K562 (cell line): ENCODE results near the gene PCNX3.

ENCODE experiments used
- GTF2E2 ChIP-seq: fragments of 200-800 bp; sonication (Bioruptor generic); IDR thresholded peaks from 2 replicates; pipeline ENCODE4 v1.6.1; 2016; ENCODE audit warnings: missing genetic modification characterization, missing compliant biosample characterization
- PURB ChIP-seq: sonication (generic); formaldehyde crosslinking; IDR thresholded peaks from 2 replicates; pipeline ENCODE4 v1.9.0; 2021; ENCODE audit warnings: low read depth, mild to moderate bottlenecking, missing genetic modification reagents
- SIN3A ChIP-seq, 2 experiments: fragments of 150-350 bp in 1 of 2; IDR thresholded peaks; 2 replicates each; pipeline ENCODE4 v1.6.1; 2011 to 2016; ENCODE audit warnings: borderline replicate concordance in 2 of 2, low read depth in 2 of 2, low read length in 2 of 2, mild to moderate bottlenecking in 2 of 2, moderate library complexity in 2 of 2; ENCODE audit not compliant: control insufficient read depth in 1 of 2
- SLC30A9 ChIP-seq: fragments of 250-450 bp; sonication (Bioruptor Pico); IDR thresholded peaks from 2 replicates; pipeline ENCODE4 v1.8.0; 2022; ENCODE audit warnings: mild to moderate bottlenecking, moderate library complexity
- ZNF354B ChIP-seq: fragments of 250-450 bp; sonication (Bioruptor Pico); IDR thresholded peaks from 2 replicates; pipeline ENCODE4 v1.4.0; 2020
- TF ChIP-seq, protein P1 (sequence below), 3 experiments: IDR thresholded peaks in 2 of 3; conservative IDR thresholded peaks in 1 of 3; 2 replicates each; pipeline ENCODE4 v1.5.1; 2011 to 2012; ENCODE audit warnings: low read length in 3 of 3, mild to moderate bottlenecking in 3 of 3, control low read depth in 2 of 3, improper control_type of control experiment in 1 of 3, inconsistent platforms in 1 of 3, low read depth in 1 of 3, mixed read lengths in 1 of 3, moderate library complexity in 1 of 3; ENCODE audit not compliant: insufficient read depth in 2 of 3
- TF ChIP-seq, protein P2 (sequence below), 2 experiments: fragments of 450-650 bp; formaldehyde crosslinking in 1 of 2; IDR thresholded peaks; 2 replicates each; pipeline versions ENCODE4 v1.4.0 to v1.6.1; 2014 to 2020; ENCODE audit warnings: mild to moderate bottlenecking in 2 of 2, borderline replicate concordance in 1 of 2, low read depth in 1 of 2
- TF ChIP-seq, protein P3 (sequence below): fragments of 450-650 bp; IDR thresholded peaks from 2 replicates; pipeline ENCODE4 v1.6.1; 2018; ENCODE audit not compliant: partially characterized antibody

DNA sequence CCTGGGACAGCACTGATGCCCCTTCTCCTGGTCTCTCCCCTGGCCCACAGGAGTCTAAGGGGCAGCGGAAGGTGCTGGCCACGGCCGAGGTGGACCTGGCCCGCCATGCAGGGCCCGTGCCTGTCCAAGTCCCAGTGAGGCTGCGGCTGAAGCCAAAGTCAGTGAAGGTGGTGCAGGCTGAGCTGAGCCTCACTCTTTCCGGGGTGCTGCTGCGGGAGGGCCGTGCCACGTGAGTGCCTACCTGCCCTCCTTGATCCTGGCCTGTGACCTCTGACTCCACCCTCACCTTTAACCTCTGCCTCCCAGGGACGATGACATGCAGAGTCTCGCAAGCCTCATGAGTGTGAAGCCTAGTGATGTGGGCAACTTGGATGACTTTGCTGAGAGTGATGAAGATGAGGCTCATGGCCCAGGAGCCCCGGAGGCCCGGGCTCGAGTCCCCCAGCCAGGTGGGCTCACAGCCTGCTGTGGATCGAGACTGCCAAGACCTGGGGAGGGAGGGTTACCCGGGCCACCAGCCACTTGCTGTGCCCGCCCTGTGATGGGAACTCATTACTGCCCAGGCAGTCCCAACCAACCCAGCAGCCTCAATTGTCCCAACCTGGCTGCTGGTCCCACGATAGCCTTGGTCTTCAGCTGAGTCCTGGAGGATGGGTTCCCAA lies 35.4 kb upstream of the PCNX3 start:
- TF ChIP-seq, protein P1, sequence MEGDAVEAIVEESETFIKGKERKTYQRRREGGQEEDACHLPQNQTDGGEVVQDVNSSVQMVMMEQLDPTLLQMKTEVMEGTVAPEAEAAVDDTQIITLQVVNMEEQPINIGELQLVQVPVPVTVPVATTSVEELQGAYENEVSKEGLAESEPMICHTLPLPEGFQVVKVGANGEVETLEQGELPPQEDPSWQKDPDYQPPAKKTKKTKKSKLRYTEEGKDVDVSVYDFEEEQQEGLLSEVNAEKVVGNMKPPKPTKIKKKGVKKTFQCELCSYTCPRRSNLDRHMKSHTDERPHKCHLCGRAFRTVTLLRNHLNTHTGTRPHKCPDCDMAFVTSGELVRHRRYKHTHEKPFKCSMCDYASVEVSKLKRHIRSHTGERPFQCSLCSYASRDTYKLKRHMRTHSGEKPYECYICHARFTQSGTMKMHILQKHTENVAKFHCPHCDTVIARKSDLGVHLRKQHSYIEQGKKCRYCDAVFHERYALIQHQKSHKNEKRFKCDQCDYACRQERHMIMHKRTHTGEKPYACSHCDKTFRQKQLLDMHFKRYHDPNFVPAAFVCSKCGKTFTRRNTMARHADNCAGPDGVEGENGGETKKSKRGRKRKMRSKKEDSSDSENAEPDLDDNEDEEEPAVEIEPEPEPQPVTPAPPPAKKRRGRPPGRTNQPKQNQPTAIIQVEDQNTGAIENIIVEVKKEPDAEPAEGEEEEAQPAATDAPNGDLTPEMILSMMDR (IDR thresholded peaks at IDR 0.05 in 2 of 3, conservative IDR thresholded peaks at IDR 0.05 in 1 of 3; ENCODE audit: insufficient read depth in 2 of 3, low read depth in 1 of 3, low read length in 3 of 3): no peak
- TF ChIP-seq SIN3A (IDR thresholded peaks at IDR 0.05; ENCODE audit: borderline replicate concordance in 2 of 2, control insufficient read depth in 1 of 2, low read depth in 2 of 2, low read length in 2 of 2) (no peak), GTF2E2 (tag) (no peak), ZNF354B (no peak), SLC30A9 (CRISPR knock-in tag) (no peak), PURB (CRISPR knock-in tag) (no peak)
- TF ChIP-seq, protein P2, sequence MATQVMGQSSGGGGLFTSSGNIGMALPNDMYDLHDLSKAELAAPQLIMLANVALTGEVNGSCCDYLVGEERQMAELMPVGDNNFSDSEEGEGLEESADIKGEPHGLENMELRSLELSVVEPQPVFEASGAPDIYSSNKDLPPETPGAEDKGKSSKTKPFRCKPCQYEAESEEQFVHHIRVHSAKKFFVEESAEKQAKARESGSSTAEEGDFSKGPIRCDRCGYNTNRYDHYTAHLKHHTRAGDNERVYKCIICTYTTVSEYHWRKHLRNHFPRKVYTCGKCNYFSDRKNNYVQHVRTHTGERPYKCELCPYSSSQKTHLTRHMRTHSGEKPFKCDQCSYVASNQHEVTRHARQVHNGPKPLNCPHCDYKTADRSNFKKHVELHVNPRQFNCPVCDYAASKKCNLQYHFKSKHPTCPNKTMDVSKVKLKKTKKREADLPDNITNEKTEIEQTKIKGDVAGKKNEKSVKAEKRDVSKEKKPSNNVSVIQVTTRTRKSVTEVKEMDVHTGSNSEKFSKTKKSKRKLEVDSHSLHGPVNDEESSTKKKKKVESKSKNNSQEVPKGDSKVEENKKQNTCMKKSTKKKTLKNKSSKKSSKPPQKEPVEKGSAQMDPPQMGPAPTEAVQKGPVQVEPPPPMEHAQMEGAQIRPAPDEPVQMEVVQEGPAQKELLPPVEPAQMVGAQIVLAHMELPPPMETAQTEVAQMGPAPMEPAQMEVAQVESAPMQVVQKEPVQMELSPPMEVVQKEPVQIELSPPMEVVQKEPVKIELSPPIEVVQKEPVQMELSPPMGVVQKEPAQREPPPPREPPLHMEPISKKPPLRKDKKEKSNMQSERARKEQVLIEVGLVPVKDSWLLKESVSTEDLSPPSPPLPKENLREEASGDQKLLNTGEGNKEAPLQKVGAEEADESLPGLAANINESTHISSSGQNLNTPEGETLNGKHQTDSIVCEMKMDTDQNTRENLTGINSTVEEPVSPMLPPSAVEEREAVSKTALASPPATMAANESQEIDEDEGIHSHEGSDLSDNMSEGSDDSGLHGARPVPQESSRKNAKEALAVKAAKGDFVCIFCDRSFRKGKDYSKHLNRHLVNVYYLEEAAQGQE (IDR thresholded peaks at IDR 0.05; ENCODE audit: borderline replicate concordance): no peak
- TF ChIP-seq, protein P2 (CRISPR knock-in tag; IDR thresholded peaks at IDR 0.05; ENCODE audit: low read depth): no peak
- TF ChIP-seq, protein P3, sequence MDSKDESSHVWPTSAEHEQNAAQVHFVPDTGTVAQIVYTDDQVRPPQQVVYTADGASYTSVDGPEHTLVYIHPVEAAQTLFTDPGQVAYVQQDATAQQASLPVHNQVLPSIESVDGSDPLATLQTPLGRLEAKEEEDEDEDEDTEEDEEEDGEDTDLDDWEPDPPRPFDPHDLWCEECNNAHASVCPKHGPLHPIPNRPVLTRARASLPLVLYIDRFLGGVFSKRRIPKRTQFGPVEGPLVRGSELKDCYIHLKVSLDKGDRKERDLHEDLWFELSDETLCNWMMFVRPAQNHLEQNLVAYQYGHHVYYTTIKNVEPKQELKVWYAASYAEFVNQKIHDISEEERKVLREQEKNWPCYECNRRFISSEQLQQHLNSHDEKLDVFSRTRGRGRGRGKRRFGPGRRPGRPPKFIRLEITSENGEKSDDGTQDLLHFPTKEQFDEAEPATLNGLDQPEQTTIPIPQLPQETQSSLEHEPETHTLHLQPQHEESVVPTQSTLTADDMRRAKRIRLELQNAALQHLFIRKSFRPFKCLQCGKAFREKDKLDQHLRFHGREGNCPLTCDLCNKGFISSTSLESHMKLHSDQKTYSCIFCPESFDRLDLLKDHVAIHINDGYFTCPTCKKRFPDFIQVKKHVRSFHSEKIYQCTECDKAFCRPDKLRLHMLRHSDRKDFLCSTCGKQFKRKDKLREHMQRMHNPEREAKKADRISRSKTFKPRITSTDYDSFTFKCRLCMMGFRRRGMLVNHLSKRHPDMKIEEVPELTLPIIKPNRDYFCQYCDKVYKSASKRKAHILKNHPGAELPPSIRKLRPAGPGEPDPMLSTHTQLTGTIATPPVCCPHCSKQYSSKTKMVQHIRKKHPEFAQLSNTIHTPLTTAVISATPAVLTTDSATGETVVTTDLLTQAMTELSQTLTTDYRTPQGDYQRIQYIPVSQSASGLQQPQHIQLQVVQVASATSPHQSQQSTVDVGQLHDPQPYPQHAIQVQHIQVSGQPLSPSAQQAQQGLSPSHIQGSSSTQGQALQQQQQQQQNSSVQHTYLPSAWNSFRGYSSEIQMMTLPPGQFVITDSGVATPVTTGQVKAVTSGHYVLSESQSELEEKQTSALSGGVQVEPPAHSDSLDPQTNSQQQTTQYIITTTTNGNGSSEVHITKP: no peak
